ENCODE measurements around the gene IRF1. TPM values are rescaled to one million over a fixed set of nuclear protein-coding genes. Genes with fewer than 3 reads are reported as not detected.

The IRF1 gene
- total RNA-seq, 1 donor from 2014 or later = 10.9 TPM

GRCh38 chr5:132466433-132467286, 23.9 kb downstream of the IRF1 start:
- Histone ChIP-seq H3K9me3 (replicated peaks) (no peaks in the 10 kb centered on the region), H3K4me3 (no peak overlapping the region), H3K36me3 (peaks cover 6% of the 10 kb centered on the region), H3K27me3 (ENCODE audit: low read depth) (no peaks in the 10 kb centered on the region), H3K27ac (replicated peaks) (peak overlapping the region; percentile 76), H3K4me1 (peaks cover 90% of the 10 kb centered on the region)
- DNase-seq = peak; percentile 46
- intact Hi-C loops (cut with micrococcal nuclease) = no loop called here
- TF ChIP-seq, protein P1, sequence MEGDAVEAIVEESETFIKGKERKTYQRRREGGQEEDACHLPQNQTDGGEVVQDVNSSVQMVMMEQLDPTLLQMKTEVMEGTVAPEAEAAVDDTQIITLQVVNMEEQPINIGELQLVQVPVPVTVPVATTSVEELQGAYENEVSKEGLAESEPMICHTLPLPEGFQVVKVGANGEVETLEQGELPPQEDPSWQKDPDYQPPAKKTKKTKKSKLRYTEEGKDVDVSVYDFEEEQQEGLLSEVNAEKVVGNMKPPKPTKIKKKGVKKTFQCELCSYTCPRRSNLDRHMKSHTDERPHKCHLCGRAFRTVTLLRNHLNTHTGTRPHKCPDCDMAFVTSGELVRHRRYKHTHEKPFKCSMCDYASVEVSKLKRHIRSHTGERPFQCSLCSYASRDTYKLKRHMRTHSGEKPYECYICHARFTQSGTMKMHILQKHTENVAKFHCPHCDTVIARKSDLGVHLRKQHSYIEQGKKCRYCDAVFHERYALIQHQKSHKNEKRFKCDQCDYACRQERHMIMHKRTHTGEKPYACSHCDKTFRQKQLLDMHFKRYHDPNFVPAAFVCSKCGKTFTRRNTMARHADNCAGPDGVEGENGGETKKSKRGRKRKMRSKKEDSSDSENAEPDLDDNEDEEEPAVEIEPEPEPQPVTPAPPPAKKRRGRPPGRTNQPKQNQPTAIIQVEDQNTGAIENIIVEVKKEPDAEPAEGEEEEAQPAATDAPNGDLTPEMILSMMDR (IDR thresholded peaks at IDR 0.05; ENCODE audit: borderline replicate concordance) = no peak

DNA sequence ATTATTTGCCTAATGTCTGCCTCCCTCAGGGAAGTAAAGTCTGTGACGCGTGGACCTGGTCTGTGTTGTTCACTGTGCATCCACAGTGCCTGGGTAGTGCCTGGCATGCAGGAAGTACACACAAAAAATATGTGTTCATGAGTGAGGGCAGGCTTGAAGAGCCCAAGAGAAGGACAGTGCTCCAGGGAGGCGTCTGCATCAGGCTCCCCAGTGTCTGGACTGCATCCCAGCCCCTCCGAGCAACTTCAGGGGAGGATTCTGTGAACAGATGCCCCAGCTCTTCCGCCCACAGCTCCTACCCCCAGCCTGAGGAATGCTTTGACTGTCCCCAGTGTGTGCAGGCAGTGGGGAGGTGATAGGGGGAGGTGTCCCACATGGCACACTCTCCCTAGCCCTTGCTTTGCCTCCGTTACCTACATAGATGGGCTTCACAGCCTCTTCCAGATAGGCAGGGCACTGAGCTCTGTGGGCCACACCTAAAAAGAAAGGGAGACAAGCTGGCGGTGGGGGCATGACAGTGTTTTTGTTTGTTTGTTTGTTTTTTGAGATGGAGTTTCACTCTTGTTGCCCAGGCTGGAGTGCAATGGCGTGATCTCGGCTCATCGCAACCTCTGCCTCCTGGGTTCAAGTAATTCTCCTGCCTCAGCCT, 25.4 kb downstream of the IRF1 start:
- intact Hi-C loops (cut with micrococcal nuclease) = no loop called here
- TF ChIP-seq, protein P1 (IDR thresholded peaks at IDR 0.05; ENCODE audit: borderline replicate concordance) = no peak
- no peak for DNase-seq
- H3K4me3 ChIP-seq = no peak overlapping the region
- H3K4me1 ChIP-seq = peaks cover 90% of the 10 kb centered on the region
- H3K27me3 ChIP-seq (ENCODE audit: low read depth) = no peaks in the 10 kb centered on the region
- peak overlapping the region; percentile 76 for H3K27ac ChIP-seq (replicated peaks)
- H3K36me3 ChIP-seq = peaks cover 12% of the 10 kb centered on the region
- no peaks in the 10 kb centered on the region for H3K9me3 ChIP-seq (replicated peaks)

GRCh38 chr5:132464156-132464939, 26.2 kb downstream of the IRF1 start:
- Histone ChIP-seq H3K36me3 (peaks cover 12% of the 10 kb centered on the region), H3K4me3 (peak overlapping the region; percentile 39), H3K9me3 (replicated peaks) (no peaks in the 10 kb centered on the region), H3K27me3 (ENCODE audit: low read depth) (no peaks in the 10 kb centered on the region), H3K4me1 (peaks cover 90% of the 10 kb centered on the region), H3K27ac (replicated peaks) (peak overlapping the region; percentile 76)
- intact Hi-C loops (cut with micrococcal nuclease) = no loop called here
- no peak for DNase-seq
- TF ChIP-seq, protein P1 (IDR thresholded peaks at IDR 0.05; ENCODE audit: borderline replicate concordance) = peak; percentile 37

DNA sequence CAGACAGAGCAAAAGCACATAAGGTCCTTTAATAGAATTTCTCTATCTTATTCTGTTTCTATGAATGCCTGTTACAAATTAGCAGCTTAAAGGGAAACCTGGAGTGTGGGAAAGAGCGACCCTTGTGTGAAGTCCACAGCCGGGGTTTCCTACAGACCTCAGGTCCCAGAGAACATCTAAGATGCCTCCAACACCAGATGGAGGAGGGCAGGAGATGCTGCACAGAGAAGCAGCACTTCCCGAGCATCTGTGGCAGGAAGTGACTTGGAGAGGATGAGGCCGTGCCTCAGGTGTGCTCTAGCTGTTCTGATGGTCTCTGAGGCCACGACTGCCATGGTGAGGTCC, 26.8 kb downstream of the IRF1 start:
- DNase-seq = no peak
- H3K27ac ChIP-seq (replicated peaks) = peak overlapping the region; percentile 76
- peak overlapping the region; percentile 39 for H3K4me3 ChIP-seq

More for the DNA sequence above, 26.8 kb downstream of the IRF1 start:
- intact Hi-C loops (cut with micrococcal nuclease) = no loop called here
- TF ChIP-seq, protein P1 (IDR thresholded peaks at IDR 0.05; ENCODE audit: borderline replicate concordance) = no peak
- H3K4me1 ChIP-seq = peaks cover 93% of the 10 kb centered on the region
- no peaks in the 10 kb centered on the region for H3K27me3 ChIP-seq (ENCODE audit: low read depth)
- H3K9me3 ChIP-seq (replicated peaks) = no peaks in the 10 kb centered on the region
- peaks cover 12% of the 10 kb centered on the region for H3K36me3 ChIP-seq
